ENCODE data around the gene CREB5.

The CREB5 gene

DNA sequence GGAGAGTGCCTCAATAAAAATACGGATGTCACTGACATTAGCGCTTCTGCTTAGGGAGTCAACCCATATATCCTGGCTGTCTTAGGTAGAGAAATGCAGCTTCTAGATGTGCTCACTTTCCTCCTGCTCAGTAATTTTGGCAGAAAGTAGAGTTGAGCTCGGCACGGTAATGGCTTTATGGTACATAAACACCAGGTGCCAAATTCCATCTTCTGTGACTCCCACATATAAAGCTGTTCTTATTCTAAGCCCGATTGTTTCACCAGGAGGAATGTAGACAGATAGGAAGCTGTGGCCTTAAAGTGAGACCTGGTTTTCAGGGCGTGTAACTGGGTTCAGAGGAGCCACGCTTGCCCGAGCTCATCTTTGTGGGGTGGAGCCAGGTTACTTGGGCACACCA is 143.7 kb downstream of the CREB5 start:
- H3K27me3 ChIP-seq (ENCODE audit: control insufficient read depth, insufficient read depth, low read length), result no peaks in the 10 kb centered on the region
- TF ChIP-seq, protein P1, sequence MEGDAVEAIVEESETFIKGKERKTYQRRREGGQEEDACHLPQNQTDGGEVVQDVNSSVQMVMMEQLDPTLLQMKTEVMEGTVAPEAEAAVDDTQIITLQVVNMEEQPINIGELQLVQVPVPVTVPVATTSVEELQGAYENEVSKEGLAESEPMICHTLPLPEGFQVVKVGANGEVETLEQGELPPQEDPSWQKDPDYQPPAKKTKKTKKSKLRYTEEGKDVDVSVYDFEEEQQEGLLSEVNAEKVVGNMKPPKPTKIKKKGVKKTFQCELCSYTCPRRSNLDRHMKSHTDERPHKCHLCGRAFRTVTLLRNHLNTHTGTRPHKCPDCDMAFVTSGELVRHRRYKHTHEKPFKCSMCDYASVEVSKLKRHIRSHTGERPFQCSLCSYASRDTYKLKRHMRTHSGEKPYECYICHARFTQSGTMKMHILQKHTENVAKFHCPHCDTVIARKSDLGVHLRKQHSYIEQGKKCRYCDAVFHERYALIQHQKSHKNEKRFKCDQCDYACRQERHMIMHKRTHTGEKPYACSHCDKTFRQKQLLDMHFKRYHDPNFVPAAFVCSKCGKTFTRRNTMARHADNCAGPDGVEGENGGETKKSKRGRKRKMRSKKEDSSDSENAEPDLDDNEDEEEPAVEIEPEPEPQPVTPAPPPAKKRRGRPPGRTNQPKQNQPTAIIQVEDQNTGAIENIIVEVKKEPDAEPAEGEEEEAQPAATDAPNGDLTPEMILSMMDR (IDR thresholded peaks at IDR 0.05), result no peak

DNA sequence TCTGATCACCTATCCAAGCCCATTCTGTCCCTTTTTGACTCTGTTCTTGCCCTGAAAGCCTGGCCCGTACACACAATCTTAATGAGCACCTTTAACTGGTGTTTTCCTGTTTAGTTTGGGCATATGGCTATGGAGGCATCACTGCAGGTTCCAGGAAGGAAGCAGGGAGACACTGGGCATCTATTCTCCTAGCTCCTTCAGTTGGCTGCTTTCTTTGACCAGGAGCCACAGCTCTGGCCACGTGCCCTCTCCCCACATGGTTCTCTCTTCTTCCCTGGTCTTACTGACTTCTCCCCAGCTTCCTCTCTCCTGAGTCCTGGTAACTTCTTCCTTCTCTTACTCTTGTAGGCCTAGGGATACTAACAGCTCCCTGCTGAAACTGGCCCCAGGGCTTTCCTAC is 144.4 kb downstream of the CREB5 start:
- H2AFZ ChIP-seq, result no peak overlapping the region
- no peaks in the 10 kb centered on the region for H3K36me3 ChIP-seq (ENCODE audit: control insufficient read depth, insufficient read depth, low read length)
- no peaks in the 10 kb centered on the region for H3K9me3 ChIP-seq (ENCODE audit: control insufficient read depth, low read length)
- no peak overlapping the region for H3K4me3 ChIP-seq (ENCODE audit: low read depth, low read length)
- no peak overlapping the region for H3K9ac ChIP-seq
- no peak overlapping the region for H3K27ac ChIP-seq
- H3K27me3 ChIP-seq (ENCODE audit: control insufficient read depth, insufficient read depth, low read length), result no peaks in the 10 kb centered on the region
- no peak overlapping the region for H3K4me2 ChIP-seq (ENCODE audit: low read length)
- H3K79me2 ChIP-seq, result no peaks in the 10 kb centered on the region
- TF ChIP-seq, protein P1 (IDR thresholded peaks at IDR 0.05), result no peak
- H3K4me1 ChIP-seq, result no peaks in the 10 kb centered on the region

More for the DNA sequence above, 143.7 kb downstream of the CREB5 start:
- no peak overlapping the region for H3K9ac ChIP-seq
- H2AFZ ChIP-seq, result no peak overlapping the region
- no peaks in the 10 kb centered on the region for H3K4me1 ChIP-seq
- H3K9me3 ChIP-seq (ENCODE audit: control insufficient read depth, low read length), result no peaks in the 10 kb centered on the region
- no peaks in the 10 kb centered on the region for H3K79me2 ChIP-seq
- no peak overlapping the region for H3K4me2 ChIP-seq (ENCODE audit: low read length)
- H3K27ac ChIP-seq, result no peak overlapping the region
- no peak overlapping the region for H3K4me3 ChIP-seq (ENCODE audit: low read depth, low read length)
- no peaks in the 10 kb centered on the region for H3K36me3 ChIP-seq (ENCODE audit: control insufficient read depth, insufficient read depth, low read length)

DNA sequence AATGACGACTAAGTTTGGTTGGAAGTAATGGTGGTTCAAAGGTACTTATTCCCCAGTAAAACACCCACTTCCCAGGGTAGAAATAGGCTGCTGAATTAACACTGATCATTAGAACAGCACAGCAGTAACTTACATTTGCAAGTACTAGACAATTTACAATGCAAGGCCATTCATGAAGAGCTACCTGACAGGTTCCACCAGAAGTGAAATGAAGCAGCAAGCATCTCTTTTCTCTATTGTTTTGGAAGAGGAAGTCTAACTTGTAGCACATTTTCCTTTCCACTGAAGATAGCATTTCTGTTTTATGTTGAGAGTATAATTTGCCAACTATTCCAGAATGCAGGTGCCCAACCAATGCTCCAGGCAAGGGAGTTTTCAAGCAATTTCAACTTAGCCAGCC is 145.9 kb downstream of the CREB5 start:
- Histone ChIP-seq H3K4me1 (no peaks in the 10 kb centered on the region), H3K4me2 (ENCODE audit: low read length) (no peak overlapping the region), H3K9ac (no peak overlapping the region), H3K36me3 (ENCODE audit: control insufficient read depth, insufficient read depth, low read length) (no peaks in the 10 kb centered on the region), H2AFZ (no peak overlapping the region), H3K79me2 (no peaks in the 10 kb centered on the region), H3K27ac (no peak overlapping the region), H3K27me3 (ENCODE audit: control insufficient read depth, insufficient read depth, low read length) (no peaks in the 10 kb centered on the region), H3K4me3 (ENCODE audit: low read depth, low read length) (no peak overlapping the region), H3K9me3 (ENCODE audit: control insufficient read depth, low read length) (no peaks in the 10 kb centered on the region)
- TF ChIP-seq, protein P1 (IDR thresholded peaks at IDR 0.05), result no peak

DNA sequence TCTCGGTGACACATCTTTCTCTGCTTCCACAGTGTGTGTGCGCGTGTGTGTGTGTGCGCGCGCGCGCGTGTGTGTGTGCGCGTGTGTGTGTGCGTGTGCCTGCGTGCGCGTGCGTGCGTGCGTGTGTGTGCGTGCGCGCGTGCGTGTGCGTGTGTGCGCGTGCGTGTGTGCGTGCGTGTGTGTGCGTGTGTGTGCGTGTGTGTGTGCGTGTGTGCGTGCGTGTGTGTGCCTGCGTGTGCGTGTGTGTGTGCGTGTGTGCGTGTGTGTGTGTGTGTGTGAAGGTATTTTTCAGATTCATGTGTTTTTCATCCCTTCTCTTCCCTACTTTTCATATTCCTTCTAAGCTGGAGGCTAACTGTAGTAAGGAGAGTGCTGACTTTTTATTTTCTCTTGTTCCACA is 148.4 kb downstream of the CREB5 start:
- H3K79me2 ChIP-seq, result no peaks in the 10 kb centered on the region
- no peak overlapping the region for H2AFZ ChIP-seq
- H3K9me3 ChIP-seq (ENCODE audit: control insufficient read depth, low read length), result no peaks in the 10 kb centered on the region
- TF ChIP-seq, protein P1 (IDR thresholded peaks at IDR 0.05), result no peak
- no peak overlapping the region for H3K4me2 ChIP-seq (ENCODE audit: low read length)
- H3K27me3 ChIP-seq (ENCODE audit: control insufficient read depth, insufficient read depth, low read length), result no peaks in the 10 kb centered on the region
- no peak overlapping the region for H3K9ac ChIP-seq
- no peak overlapping the region for H3K4me3 ChIP-seq (ENCODE audit: low read depth, low read length)
- H3K4me1 ChIP-seq, result no peaks in the 10 kb centered on the region
- no peak overlapping the region for H3K27ac ChIP-seq
- no peaks in the 10 kb centered on the region for H3K36me3 ChIP-seq (ENCODE audit: control insufficient read depth, insufficient read depth, low read length)

DNA sequence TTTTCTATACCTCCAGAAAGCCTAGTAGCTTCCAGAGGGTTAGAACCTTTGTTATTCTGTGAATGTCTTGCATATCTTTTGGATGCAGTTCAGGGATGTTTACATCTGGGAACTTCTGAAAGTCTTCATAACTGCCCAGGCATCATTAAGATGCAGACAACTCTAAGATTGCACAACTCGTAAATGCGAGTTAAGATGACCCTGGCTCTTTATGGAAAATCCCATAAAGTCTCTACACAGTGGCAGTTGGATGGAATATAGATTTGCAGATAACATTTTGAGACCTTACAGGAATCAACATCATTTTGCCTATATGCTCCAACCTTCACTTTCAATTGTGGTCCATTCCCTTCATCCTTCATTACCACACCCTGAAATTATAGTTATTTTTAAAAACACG is 151.7 kb downstream of the CREB5 start:
- Histone ChIP-seq H3K4me1 (no peaks in the 10 kb centered on the region), H3K36me3 (ENCODE audit: control insufficient read depth, insufficient read depth, low read length) (no peaks in the 10 kb centered on the region), H2AFZ (no peak overlapping the region), H3K9ac (no peak overlapping the region), H3K79me2 (no peaks in the 10 kb centered on the region), H3K4me2 (ENCODE audit: low read length) (no peak overlapping the region), H3K4me3 (ENCODE audit: low read depth, low read length) (no peak overlapping the region), H3K9me3 (ENCODE audit: control insufficient read depth, low read length) (no peaks in the 10 kb centered on the region), H3K27me3 (ENCODE audit: control insufficient read depth, insufficient read depth, low read length) (no peaks in the 10 kb centered on the region), H3K27ac (no peak overlapping the region)
- TF ChIP-seq, protein P1 (IDR thresholded peaks at IDR 0.05), result no peak
